GM19324 (cell line): ENCODE results near the gene TTYH1.

Experiments
- ATAC-seq: cut with Tn5 transposase; IDR thresholded peaks from one replicate; pipeline ENCODE4 v1.9.1; 2021; ENCODE audit warnings: mild to moderate bottlenecking, moderate library complexity; ENCODE audit not compliant: unreplicated experiment, low FRiP score

The TTYH1 gene

DNA sequence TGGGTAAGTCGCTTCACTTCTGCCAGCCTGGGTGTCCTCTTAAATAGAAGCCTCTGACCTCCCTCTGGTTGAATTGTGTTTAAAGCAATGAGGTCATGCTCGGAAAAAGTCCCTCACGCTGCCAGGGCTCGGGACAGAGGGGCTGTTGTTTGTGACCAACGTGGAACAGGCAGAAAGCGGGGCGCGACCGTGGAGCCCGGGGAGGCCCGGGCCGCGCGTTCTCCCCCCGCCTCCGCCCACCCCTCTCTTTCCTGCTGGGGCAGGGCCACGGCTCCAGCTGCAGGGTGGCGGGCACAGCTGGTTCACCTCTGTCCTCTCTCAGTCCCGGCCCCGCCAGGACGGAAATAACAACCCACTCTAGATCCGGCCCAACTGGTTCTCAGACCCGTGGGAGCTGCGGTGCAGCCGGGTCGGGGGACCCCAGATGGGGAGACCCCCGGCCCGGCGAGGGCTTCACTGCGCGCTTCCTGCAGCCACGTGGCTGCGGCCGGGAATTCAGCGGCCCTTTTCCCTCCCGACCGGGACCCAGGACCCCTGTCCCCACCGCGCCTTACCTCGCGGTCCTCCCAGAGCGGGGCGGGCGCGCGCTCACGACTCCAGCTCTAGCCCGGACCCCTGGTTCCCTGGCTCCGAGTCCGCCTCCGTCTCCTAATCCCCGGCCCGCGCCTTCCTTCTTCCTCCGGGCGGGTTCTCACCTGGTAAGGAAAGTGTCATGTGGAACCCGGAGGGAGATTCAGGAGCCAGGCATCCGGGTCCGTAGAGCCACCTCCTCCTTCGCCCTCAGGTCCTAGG lies 55.9 kb downstream of the TTYH1 start:
- ATAC-seq = no peak

DNA sequence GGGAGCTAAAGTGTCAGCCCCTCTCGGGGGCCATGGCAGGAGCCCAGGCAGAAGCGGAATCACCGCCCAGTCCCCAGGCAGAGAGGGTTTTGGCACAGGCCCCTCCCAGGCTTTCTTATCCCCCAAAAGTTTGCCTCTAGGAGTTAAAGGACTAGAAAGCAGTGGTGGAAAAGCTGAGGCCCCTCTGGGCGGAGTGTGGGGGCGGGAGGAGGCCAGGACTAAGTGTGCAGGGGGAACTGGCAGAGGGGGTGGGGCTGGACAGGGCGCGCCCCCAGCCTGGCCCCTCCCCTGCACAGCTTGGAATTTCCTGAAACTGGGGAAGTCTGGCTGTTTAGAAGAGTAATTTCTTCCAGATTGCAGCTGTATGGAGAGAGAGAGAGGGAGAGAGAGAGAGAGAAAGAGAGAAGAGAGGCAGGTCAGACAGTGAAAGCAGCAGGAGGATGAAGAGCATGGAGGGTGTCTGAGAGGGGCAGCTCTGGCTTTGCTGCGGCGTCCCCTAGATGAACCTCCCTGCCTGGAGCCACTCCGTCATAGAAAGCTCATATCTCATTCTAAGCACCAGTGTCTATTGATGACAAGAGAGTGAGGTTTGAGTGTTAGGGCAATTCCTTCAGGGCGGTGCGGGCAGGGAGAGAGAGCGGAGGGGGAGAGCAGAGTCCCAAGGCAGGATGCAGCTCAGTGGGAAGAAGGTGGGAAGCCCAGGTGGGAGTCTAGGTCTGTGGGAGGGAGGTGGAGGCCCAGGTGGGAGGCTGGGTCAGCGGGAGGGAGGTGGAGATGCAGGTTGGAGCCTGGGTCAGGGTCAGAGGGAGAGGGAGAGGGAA lies 58.0 kb downstream of the TTYH1 start, which contains the start of gene CDC42EP5:
TSS of gene CDC42EP5 (minus strand) at position 226 of the 821 bp plus-strand sequence. CDS start 7,749 bp downstream, outside the sequence.
- no peak for ATAC-seq

DNA sequence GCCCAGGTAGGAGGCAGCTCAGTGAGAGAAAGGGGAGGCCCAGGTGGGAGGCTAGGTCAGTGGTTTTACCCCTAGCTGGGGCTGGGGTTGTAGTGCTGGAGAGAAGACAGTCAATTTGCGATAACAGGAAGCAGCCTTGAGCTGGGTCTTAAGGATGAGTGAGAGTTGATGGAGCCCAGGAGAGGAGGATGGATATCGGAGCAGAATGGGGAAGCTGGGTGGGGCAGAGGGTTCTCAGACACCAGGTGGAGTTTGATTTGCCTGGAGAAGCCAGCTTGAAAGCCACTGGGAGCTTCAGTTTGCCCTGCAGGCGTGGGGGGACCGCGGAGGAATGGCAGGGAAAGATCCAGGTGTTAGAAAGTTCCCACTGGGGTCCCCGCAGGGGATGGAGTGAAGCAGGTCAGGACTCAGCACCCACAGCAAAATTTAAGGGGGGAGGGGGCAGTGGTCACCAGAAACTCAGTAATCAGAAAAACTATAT lies 58.7 kb downstream of the TTYH1 start:
- no peak for ATAC-seq

DNA sequence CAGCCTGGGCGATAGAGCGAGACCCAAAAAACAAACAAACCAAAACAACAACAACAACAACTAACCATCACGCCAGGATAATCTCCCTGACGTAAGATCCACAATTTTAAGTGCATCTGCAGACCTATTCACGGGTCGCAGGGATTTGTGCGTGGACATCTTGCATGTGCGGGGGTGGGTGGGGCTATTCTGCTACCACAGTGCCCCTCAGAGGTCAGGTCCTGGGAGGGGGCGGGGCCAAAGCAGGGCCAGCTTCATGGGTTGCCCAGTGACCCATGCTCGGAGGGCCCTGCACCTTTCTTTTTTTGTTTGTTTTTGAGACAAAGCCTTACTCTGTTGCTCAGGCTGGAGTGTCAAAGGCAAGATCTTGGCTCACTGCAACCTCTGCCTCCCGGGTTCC lies 60.4 kb downstream of the TTYH1 start:
- ATAC-seq = no peak

DNA sequence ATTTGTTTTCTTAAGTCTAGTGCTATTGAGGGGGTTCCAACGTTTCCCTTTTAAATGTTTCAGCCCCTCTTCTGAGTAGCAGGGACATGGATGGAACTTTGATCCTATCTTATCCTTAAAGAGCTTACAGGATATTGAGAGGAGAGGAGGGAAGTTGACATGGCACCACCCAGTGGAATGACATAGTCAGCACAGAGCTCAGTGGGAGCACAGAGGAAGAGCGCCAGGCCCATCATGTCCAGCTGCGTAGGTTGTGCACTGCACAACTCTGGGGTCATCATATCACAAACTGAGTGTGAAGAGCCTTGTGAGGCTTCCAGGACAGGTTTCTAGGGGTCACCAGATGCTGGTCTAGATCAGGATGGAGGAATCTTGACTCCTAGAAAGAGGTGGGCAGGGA lies 62.4 kb downstream of the TTYH1 start:
- no peak for ATAC-seq

DNA sequence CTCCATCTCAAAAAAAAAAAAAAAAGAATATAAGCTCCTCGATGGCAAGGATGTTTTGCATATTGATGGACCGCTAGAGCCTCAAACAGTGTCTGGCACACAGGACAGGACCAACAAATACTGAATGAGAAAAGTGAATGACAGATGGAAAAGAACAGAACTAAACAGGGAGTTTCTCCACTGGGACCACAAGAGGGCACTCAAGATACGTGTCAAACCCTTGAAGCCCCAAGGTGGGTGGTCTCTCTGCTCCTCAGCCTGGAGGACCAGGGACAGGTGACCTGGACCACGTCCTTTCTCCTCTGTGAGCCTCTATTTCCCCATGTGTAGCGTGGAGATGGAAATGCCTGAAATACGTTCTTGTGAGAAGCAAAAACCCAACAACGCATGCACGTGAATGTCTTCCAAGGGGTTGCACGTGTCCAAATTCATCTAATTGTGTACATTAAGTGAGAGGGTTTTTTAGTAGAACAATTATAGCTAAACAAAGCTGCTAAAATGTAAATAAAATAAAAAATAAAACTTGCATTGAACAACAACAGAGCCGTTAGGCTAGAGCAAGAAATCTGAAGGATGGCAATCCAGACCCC lies 63.5 kb downstream of the TTYH1 start:
- no peak for ATAC-seq

DNA sequence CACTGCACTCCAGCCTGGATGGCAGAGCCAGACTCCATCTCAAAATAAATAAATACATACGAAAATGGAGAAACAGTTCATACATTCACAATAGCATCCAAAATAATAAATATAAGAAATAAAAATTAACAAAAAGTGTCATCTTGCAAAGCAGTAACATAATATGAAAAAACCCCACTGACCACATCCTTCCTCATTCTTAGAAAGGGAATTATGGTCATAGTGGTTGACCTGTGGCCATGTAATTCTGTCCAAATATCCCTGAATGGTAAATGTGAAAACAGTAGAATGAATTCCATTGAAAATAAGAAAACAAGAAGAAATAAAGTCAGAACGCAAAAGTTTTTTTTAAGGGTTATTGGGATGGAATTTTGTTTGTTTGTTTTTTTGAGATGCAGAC lies 64.8 kb downstream of the TTYH1 start:
- ATAC-seq = no peak

DNA sequence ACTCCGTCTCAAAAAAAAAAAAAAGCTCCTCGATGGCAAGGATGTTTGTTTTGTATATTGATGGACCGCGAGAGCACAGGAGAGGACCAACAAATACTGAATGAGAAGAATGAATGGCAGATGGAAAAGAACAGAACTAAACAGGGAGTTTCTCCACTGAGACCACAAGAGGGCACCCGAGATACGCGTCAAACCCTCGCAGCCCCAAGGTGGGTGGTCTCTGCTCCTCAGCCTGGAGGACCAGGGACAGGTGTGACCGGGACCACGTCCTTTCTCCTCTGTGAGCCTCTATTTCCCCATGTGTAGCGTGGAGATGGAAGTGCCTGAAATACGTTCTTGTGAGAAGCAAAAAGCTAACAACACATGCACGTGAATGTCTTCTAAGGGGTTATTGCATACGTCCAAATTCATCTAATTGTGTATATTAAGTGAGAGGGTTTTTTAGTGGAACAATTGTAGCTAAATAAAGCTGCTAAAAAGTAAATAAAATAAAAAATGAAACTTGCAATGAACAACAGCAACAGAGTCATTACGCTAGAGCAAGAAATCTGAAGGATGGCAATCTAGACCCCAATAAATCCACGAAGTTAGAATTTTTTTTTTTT lies 66.2 kb downstream of the TTYH1 start:
- ATAC-seq = no peak

DNA sequence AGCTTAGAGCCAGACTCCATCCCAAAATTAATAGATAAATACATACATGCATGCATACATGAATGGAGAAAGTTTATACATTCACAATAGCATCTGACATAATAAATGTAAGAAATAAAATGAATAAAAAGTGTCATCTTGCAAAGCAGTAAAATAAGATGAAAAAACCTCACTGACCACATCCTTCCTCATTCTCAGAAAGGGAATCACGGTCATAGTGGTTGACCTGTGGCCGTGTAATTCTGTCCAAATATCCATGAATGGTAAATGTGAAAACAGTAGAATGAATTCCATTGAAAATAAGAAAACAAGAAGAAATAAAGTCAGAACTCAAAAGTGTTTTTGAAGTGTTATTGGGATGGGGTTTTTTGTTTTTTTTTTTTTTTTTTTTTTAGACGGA lies 67.6 kb downstream of the TTYH1 start:
- ATAC-seq = no peak

DNA sequence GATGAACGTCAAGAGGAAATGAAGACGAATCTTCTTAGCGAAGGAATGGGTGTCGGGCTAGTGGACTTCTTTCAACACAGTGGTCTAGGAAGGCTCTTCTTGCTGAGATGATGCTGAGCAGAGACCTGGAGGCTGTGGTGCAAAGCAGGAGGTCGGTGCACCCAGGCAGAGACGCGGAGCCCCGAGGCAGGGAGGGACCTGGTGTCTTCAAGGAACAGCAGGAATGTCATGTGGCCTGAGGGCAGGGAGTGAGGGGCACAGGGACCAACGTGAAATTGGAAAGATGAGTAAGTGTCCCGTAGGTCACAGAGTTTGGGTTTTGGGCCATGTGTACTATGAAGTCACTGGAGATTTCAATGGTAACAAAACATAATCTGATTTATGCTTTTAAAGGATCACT lies 69.2 kb downstream of the TTYH1 start:
- no peak for ATAC-seq

DNA sequence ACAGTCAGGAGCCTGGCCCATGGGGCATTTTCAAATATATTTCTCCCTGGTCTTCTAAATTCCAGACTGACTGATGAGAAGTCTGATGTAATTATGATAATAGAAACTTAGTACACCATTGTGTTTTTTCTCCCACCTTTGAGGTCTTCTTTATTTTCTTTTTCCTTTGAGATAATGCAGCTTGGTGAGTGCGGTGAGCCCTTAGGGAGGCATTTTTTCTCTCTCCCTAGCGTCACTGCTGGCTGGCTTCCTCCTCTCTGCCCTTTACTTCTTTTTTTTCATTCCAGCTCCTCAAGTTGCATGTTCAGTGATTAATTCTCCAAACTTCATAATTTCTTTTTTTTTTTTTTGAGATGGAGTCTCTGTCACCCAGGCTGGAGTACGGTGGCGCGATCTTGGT lies 70.6 kb downstream of the TTYH1 start:
- ATAC-seq = no peak
